OCI-LY3 (cell line): Measurements from ENCODE around the gene SCLY.

Experiments
- EZH2phosphoT487 ChIP-seq: fragments of 200-600 bp; shearing (Covaris generic); IDR thresholded peaks from 2 replicates; pipeline ENCODE4 v1.6.1; 2018; ENCODE audit warnings: antibody characterized with exemption, mixed run types, low read depth
- TF ChIP-seq, protein P1 (sequence below): fragments of 200-600, 300-600 bp; sonication (generic); IDR thresholded peaks from 2 replicates; pipeline ENCODE4 v1.5.1; 2014; ENCODE audit warnings: antibody characterized with exemption, low read length, low read depth

DNA sequence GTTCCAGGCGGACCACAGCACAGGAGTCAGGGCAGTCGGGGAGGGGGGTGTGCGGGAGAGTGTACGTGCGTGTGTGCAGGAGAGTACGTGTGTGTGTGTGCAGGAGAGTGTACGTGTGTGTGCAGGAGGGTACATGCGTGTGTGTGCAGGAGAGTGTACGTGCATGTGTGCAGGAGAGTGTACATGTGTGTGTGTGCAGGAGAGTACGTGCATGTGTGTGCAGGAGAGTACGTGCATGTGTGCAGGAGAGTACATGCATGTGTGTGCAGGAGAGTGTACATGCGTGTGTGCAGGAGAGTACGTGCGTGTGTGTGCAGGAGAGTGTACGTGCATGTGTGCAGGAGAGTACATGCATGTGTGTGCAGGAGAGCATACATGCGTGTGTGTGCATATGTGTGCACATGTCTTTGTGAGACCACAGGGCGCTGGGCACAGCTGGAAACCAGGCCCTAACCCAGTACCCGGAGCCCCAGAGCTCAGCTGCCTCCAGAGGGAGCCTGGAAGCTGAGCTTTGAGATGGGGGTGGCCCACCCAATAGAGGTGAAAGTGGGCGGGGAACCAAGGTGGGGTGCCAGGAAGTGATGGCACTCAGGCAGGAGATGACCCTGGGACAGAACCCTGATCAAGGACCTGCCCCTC lies 63.8 kb downstream of the SCLY start:
- TF ChIP-seq, protein P1, sequence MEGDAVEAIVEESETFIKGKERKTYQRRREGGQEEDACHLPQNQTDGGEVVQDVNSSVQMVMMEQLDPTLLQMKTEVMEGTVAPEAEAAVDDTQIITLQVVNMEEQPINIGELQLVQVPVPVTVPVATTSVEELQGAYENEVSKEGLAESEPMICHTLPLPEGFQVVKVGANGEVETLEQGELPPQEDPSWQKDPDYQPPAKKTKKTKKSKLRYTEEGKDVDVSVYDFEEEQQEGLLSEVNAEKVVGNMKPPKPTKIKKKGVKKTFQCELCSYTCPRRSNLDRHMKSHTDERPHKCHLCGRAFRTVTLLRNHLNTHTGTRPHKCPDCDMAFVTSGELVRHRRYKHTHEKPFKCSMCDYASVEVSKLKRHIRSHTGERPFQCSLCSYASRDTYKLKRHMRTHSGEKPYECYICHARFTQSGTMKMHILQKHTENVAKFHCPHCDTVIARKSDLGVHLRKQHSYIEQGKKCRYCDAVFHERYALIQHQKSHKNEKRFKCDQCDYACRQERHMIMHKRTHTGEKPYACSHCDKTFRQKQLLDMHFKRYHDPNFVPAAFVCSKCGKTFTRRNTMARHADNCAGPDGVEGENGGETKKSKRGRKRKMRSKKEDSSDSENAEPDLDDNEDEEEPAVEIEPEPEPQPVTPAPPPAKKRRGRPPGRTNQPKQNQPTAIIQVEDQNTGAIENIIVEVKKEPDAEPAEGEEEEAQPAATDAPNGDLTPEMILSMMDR: no peak
- no peak for TF ChIP-seq EZH2phosphoT487
